Measurements from ENCODE around the gene ARHGEF6. TPM values are rescaled to one million over a fixed set of nuclear protein-coding genes. Genes with fewer than 3 reads are reported as not detected.

The ARHGEF6 gene
- total RNA-seq, 1 donor from 2014 or later = 84.1 TPM

GRCh38 chrX:136650811-136651210 is 129.9 kb downstream of the ARHGEF6 start:
- DNase-seq (ENCODE audit: low spot score) = no peak

DNA sequence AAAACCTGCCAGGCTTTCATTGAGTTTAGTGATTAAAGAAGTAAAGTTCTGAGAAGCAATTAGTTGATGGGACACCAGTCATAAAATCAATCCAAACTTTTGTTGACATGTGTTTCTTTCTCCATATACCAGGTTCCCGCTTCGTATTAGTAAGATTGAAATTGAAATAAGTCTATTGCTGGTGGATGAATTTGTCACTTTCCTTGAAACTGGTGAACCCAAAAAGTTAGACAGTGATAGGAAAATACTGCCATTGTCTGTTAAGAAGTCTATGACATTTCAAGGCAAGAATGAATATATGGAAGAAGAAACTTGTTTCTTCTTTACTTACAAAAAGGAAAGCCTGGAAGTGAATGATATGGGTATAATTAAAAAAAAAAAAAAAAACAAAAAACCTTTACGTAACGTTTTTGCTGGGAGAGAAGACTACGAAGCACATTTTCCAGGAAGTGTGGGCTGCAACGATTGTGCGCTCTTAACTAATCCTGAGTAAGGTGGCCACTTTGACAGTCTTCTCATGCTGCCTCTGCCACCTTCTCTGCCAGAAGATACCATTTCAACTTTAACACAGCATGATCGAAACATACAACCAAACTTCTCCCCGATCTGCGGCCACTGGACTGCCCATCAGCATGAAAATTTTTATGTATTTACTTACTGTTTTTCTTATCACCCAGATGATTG is 132.9 kb downstream of the ARHGEF6 start, which contains the start of gene CD40LG:
Gene CD40LG (plus strand): TSS at position 482 of the 684 bp plus-strand sequence. CDS start 91 bp downstream, at position 573.
- DNase-seq (ENCODE audit: low spot score) = no peak

- no peak for DNase-seq (ENCODE audit: low spot score)
Observed at GRCh38 chrX:136646602-136647239, 134.0 kb downstream of the ARHGEF6 start.

- no peak for DNase-seq (ENCODE audit: low spot score)
Observed at GRCh38 chrX:136643243-136643642, 137.5 kb downstream of the ARHGEF6 start.

DNA sequence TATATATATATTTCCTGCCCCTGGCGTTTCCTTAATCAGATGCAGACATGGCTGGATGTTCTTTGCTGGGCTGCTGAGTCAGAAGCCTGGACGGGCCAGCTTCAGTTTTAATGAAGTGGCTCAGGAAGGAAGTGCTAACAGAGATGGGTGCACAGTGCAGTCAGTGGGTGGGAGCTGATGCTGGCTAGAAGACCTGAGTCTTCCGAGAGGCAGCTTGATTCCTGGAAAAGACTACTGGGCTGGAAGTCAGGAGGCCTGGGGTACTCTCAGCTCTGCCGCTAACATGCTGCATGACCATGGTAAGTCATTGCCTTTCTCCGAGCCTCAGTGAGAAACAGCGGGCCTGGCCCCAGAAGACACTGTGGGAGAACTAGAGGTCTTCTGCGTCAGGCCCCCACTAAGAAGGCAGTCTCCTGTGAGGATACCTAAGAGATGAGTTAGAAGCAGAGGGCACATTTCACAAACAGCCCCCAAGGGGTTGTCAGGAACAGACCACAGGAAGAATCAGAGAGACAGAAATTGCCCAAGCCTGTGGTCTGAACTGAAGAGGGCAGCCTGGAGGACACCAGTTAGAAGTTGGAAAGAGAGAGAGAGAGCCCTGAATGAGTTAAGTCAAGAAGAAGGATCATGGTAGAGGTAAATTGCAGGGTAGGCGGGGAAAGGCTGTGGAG is 141.1 kb downstream of the ARHGEF6 start:
- no peak for DNase-seq (ENCODE audit: low spot score)

DNA sequence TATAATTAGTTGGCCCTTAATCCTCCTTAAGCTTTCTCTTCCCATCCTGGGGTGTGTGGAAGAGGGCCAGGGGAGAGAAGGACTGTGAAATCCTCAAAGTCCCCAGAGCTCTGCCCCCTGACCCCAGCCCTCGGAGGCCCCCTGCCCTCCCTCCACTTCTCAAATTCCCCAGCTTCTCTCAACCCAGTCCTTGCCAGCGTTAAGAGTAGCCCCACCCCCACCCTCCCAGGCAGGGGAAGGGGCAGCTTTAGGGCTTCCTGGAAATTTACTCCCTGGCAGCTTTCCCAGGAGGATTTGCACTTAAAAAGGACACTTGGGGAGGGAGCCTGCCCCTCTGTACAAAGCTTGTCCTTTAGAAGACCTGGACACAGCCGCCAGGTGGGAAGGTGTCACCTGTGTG is 144.6 kb downstream of the ARHGEF6 start:
- DNase-seq (ENCODE audit: low spot score) = no peak

DNA sequence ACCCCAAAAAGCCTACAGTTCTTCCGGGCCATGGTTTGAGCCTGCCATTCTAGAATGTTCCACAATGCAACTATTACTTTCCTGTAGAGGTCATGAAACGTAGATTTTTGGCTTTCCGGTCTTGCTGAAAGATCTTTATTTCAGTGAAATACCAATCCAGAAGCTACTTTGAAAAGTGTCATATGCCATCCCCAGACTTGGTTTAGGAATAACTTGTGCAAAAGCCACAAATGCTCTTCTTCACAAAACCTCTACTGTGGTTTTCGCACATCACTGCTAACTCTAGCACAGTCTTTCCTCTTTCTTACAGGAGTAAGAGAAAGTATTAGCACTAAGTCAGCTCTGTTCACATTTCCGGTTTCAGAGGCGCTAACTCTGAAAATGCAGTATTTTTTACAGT is 145.5 kb downstream of the ARHGEF6 start:
- DNase-seq (ENCODE audit: low spot score) = no peak

DNA sequence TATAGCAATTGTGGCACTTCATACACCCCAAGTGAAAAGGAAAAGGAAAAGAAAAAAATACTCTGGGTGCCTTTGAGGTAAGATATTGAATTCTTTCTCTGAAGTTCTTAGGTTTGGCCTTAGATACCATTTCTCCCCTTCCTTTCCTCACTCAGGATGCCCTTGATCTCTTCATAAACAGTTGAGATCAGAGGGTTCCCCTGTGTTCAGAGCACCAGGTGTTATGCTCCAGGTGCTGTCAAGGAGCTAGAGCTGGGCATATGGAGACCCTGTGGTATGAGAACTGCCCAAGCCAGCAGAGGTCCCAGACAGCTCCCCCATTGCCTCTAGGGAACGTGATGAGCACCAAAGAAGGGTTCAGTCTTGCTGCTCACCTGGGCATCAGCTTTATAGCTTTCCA is 149.9 kb downstream of the ARHGEF6 start:
- DNase-seq (ENCODE audit: low spot score) = no peak

DNA sequence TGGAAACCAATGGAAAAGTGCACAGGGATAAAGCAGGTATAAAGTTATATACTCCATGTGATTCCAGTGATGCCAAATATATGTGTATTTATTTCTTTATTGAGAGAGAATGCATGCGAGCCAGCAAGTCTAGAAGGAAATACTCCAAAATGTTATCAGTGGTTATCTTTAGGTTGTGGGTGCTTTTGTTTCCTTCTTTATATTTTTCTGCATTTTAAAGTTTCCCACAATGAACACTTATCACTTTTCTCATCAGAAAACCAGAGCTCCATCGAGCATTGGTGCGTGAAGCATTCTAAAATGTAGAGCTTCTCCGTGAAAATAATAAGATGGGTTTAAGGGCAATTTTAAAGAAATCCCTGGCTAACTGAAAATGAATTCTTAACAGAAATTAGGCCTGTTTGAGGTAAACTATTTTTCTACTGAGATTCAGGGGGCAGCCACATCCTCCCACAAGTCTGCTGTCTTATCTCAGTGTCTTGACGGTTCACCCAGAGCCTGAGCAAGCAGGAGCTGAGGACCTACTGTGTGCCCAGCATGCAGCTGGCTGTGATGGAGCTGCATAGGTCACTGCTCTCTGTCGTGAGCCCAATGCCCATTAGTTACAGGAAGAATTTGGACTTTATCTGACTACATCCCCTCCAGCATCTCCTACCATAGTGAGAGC is 151.5 kb downstream of the ARHGEF6 start:
- no peak for DNase-seq (ENCODE audit: low spot score)

- no peak for DNase-seq (ENCODE audit: low spot score)
Observed at GRCh38 chrX:136627409-136627808, 153.3 kb downstream of the ARHGEF6 start.

DNA sequence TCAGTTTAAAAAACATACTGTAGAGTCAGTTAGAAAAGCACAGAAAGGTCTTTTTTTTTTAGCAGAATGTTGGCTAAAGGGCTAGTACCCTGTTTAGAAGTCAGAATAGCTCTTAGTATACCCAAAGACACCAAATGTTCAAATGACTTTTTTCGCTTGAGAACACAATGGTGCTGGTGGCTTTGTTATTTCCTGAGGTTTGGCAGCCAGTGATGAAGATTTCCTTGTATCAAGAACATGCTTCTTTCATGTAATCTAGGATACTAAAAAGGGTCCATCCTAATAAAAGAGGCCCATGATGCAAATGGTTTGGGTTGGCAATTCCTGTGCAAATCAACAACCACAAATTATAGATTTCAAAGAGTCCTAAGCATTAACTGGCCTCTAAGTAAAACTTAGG is 153.8 kb downstream of the ARHGEF6 start:
- DNase-seq (ENCODE audit: low spot score) = no peak

DNA sequence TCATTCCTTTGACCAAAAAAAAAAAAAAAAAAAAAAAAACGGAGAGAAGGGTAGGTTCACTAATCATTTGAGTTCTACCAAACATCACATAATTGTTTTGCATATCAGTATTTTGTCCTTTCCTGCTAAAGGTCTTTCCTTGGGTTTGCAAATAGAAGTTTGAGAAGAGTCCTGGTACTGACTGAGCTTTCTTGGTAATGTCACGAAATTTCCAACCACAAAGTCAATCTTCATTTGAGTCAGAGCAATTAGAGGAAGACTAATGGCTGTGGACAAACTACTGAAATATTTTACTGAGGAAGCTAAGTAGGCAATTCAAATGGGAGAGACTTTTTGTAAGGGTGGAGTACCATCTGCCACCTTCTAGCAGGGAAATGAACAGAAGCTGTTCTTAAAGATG is 154.5 kb downstream of the ARHGEF6 start:
- DNase-seq (ENCODE audit: low spot score) = no peak

DNA sequence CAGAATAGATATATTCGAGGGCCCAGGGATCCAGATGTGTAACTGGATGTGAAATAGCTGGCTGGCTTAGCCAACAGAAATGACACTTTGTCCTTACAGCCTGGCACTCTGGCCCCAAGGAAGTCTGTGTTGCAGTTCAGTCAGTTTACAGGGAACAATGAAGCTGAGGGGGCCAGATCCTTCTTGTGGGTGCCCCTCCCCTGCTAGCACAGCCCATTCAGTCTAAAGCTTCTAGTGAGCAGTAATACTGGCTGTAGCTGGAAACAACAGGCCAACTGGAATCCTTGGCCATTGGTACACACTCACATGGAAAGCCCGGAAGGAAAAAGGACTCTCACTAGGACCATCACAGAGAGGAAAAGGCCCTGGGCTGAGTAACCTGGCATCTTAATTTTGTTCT is 155.5 kb downstream of the ARHGEF6 start:
- no peak for DNase-seq (ENCODE audit: low spot score)

GRCh38 chrX:136623396-136623795 is 157.3 kb downstream of the ARHGEF6 start:
- no peak for DNase-seq (ENCODE audit: low spot score)

GRCh38 chrX:136622568-136622967 is 158.2 kb downstream of the ARHGEF6 start:
- DNase-seq (ENCODE audit: low spot score) = no peak

DNA sequence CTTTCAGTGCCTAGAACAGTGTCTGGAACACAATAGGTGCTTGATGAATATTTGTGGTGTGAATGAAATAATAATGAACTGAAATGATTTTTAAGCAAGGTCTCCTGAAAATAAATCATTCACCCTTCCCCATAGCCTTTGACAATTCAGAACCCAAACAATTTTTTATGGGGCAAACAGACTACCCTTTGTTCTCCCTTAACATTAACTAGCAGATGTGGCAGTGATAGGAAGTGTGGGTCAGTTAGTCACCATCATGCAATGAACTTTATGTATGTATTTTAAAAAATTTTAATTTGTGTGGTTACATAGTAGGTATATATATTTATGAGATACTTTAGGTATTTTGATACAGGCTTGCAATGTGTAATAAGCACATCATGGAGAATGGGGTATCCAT is 160.0 kb downstream of the ARHGEF6 start:
- no peak for DNase-seq (ENCODE audit: low spot score)

- DNase-seq (ENCODE audit: low spot score) = no peak
Observed at GRCh38 chrX:136619899-136620505, 160.7 kb downstream of the ARHGEF6 start.

- DNase-seq (ENCODE audit: low spot score) = no peak
Observed at GRCh38 chrX:136616987-136617685, 163.6 kb downstream of the ARHGEF6 start.

Measured in mesenteric fat pad (tissue), 1 donor.